Loucy (cell line): ENCODE data around the gene SMIM10L1.

Experiments used
- H2AFZ ChIP-seq: fragments of 200-600 bp; sonication (generic); 2 replicates; pipeline ENCODE4 v1.6.0; 2016; ENCODE audit warnings: antibody characterized with exemption, mild to moderate bottlenecking, low read length, moderate library complexity
- H3F3A ChIP-seq: fragments of 200-600 bp; 2 replicates; pipeline ENCODE4 v1.6.0; 2016; ENCODE audit warnings: antibody characterized with exemption, low read depth, mild to moderate bottlenecking
- H3K27me3 ChIP-seq: fragments of 200-600 bp; sonication (generic); 2 replicates; pipeline ENCODE4 v1.6.1; 2014; ENCODE audit warnings: low read length, mild to moderate bottlenecking; ENCODE audit not compliant: insufficient read depth, poor library complexity, severe bottlenecking
- H3K36me3 ChIP-seq: fragments of 200-600 bp; sonication (generic); 2 replicates; pipeline ENCODE4 v1.6.1; 2016; ENCODE audit warnings: low read length; ENCODE audit not compliant: insufficient read depth
- H3K4me1 ChIP-seq: fragments of 200-600 bp; sonication (generic); 2 replicates; pipeline ENCODE4 v1.5.1; 2014; ENCODE audit warnings: low read length, mild to moderate bottlenecking; ENCODE audit not compliant: insufficient read depth, poor library complexity, severe bottlenecking
- H3K4me2 ChIP-seq: fragments of 200-600 bp; sonication (generic); 2 replicates; pipeline ENCODE4 v1.6.0; 2014; ENCODE audit warnings: antibody characterized with exemption, low read length, low read depth, mild to moderate bottlenecking; ENCODE audit not compliant: poor library complexity, severe bottlenecking
- H3K4me3 ChIP-seq: fragments of 200-600 bp; sonication (generic); 2 replicates; pipeline ENCODE4 v1.5.1; 2014; ENCODE audit warnings: low read length, mild to moderate bottlenecking, mixed read lengths; ENCODE audit not compliant: poor library complexity, severe bottlenecking
- H3K79me2 ChIP-seq: fragments of 200-600 bp; sonication (generic); 2 replicates; pipeline ENCODE4 v1.6.1; 2014; ENCODE audit warnings: low read length; ENCODE audit not compliant: insufficient read depth
- H3K9ac ChIP-seq: fragments of 200-600 bp; sonication (generic); 2 replicates; pipeline ENCODE4 v1.6.0; 2014; ENCODE audit warnings: mild to moderate bottlenecking, low read depth, low read length, moderate library complexity; ENCODE audit not compliant: poor library complexity, severe bottlenecking
- H3K9me2 ChIP-seq: fragments of 200-600 bp; sonication (generic); replicated peaks from 2 replicates; pipeline ENCODE4 v1.6.1; 2016; ENCODE audit warnings: low read depth, low read length, mixed read lengths
- H3K9me3 ChIP-seq: fragments of 200-600 bp; sonication (generic); 2 replicates; pipeline ENCODE4 v1.6.1; 2014; ENCODE audit warnings: mild to moderate bottlenecking, antibody characterized with exemption, low read length, low read depth; ENCODE audit not compliant: insufficient read depth
- H4K20me1 ChIP-seq: fragments of 200-600 bp; sonication (generic); 2 replicates; pipeline ENCODE4 v1.6.0; 2014; ENCODE audit warnings: antibody characterized with exemption, low read length, mild to moderate bottlenecking; ENCODE audit not compliant: insufficient read depth, poor library complexity, severe bottlenecking
- CTCF ChIP-seq: fragments of 200-600 bp; sonication (generic); conservative IDR thresholded peaks from 2 replicates; pipeline ENCODE4 v1.5.1; 2014; ENCODE audit warnings: mild to moderate bottlenecking, antibody characterized with exemption, low read length
- EZH2phosphoT487 ChIP-seq: fragments of 200-600 bp; IDR thresholded peaks from 2 replicates; pipeline ENCODE4 v1.6.1; 2018; ENCODE audit warnings: antibody characterized with exemption, mild to moderate bottlenecking, moderate library complexity, borderline replicate concordance

The SMIM10L1 gene

DNA sequence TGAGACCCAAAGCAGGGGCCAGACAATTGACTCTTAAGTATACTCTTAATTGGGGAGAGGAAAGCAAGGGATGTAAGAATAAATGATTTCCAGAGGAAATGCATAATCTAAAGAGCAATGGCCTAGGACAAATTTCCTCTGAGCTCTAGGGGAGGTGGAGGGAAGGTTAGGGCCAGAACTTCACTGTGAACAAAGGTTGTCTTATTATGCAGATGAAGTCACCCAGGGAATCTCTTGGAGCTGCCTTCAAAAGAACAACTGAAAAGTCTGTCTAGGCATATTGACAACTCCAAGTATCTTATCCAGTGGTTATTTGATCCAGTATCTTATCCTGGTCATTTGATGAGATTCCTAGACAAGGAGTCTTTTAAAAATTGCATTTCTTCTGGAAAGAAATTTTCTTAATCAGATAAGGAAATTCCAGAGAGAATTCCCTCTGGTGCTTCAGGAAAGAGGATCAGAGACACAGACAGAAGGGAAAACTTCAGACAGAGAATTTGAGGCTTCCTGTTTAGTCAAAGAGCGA, 16.5 kb upstream of the SMIM10L1 start:
- Histone ChIP-seq H4K20me1 (no peaks in the 10 kb centered on the region), H3K4me3 (no peak overlapping the region), H3K4me1 (no peaks in the 10 kb centered on the region), H3F3A (no peaks in the 10 kb centered on the region), H3K79me2 (peaks cover 24% of the 10 kb centered on the region), H3K9me3 (no peaks in the 10 kb centered on the region), H3K9me2 (no peaks in the 10 kb centered on the region), H3K4me2 (no peak overlapping the region), H2AFZ (no peak overlapping the region), H3K36me3 (no peaks in the 10 kb centered on the region), H3K9ac (no peak overlapping the region), H3K27me3 (no peaks in the 10 kb centered on the region)
- TF ChIP-seq EZH2phosphoT487 (no peak), CTCF (no peak)

DNA sequence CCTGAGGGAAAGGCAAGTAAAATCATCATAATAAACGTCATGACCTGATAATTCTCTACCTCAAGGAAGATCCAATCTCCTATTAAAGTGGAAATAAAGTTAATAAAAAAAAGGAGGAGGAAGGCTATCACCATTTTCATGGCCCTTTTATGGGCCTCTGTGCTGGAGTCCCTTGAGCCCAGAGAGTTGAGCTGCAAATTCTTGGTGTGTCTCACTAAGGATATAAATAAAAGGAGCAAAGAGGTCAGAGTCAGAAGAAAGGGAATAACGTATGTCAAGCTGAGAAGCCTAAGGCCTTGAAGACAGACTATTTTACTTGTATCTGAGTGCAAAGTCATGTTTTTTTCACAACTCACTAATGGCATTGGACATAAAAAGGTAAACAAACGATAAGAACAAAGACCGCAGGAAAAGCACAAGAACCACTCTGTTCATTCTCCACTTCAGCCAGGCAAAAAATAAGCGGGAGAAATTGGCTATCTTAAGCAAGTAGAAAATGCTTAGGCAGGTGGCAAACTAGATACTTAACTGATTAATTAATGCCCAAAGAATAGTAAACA, 12.0 kb upstream of the SMIM10L1 start:
- peaks cover 55% of the 10 kb centered on the region for H3K79me2 ChIP-seq
- H3K9me2 ChIP-seq: no peaks in the 10 kb centered on the region
- H3K4me1 ChIP-seq: peaks cover 4% of the 10 kb centered on the region
- H3K36me3 ChIP-seq: no peaks in the 10 kb centered on the region
- H3K4me2 ChIP-seq: no peak overlapping the region
- no peak overlapping the region for H3K4me3 ChIP-seq
- no peaks in the 10 kb centered on the region for H3K27me3 ChIP-seq
- TF ChIP-seq EZH2phosphoT487: no peak
- TF ChIP-seq CTCF: no peak
- H4K20me1 ChIP-seq: peaks cover 5% of the 10 kb centered on the region
- no peaks in the 10 kb centered on the region for H3F3A ChIP-seq
- H3K9ac ChIP-seq: no peak overlapping the region
- no peaks in the 10 kb centered on the region for H3K9me3 ChIP-seq
- H2AFZ ChIP-seq: no peak overlapping the region

DNA sequence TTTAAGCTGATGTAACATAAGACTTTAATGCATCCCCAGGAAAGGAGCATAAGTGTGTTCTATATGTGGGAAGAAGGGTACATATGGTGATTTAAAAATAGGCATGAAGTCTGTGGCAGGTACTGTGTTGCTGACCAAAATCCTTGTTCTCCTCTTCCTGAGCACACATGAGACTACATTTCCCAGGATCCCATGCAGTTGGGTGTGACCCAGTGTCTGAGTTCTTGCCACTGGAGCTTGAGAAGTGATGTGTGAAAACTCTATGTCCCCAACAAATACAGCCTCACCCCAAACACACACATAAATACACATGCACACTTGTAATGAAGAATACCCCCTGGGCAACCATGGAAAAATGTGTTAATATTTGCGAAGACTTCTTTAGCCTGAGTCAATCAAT, 8.5 kb upstream of the SMIM10L1 start:
- TF ChIP-seq CTCF (no peak), EZH2phosphoT487 (no peak)
- H3K4me3 ChIP-seq: no peak overlapping the region
- H3K79me2 ChIP-seq: peaks cover 74% of the 10 kb centered on the region
- H3K4me2 ChIP-seq: peak overlapping the region; percentile 12
- no peaks in the 10 kb centered on the region for H3K36me3 ChIP-seq
- H4K20me1 ChIP-seq: peaks cover 21% of the 10 kb centered on the region
- H3K27me3 ChIP-seq: no peaks in the 10 kb centered on the region
- no peaks in the 10 kb centered on the region for H3K9me2 ChIP-seq
- H3K4me1 ChIP-seq: peaks cover 10% of the 10 kb centered on the region
- H2AFZ ChIP-seq: no peak overlapping the region
- H3F3A ChIP-seq: no peaks in the 10 kb centered on the region
- no peaks in the 10 kb centered on the region for H3K9me3 ChIP-seq
- no peak overlapping the region for H3K9ac ChIP-seq
